Erythroblast (primary cell): Measurements from ENCODE around the gene CFAP119.

Experiments used
- GATA1 ChIP-seq: IDR thresholded peaks from 2 replicates; pipeline ENCODE4 v1.6.1; 2011; ENCODE audit warnings: low read depth, mild to moderate bottlenecking, control low read depth, low read length, moderate library complexity
- POLR2A ChIP-seq: IDR thresholded peaks from 2 replicates; pipeline ENCODE4 v1.6.1; 2011; ENCODE audit warnings: mild to moderate bottlenecking, low read length

GRCh38 chr16:30762991-30763725 lies 1.3 kb upstream of the CFAP119 start:
- TF ChIP-seq POLR2A (no peak), GATA1 (no peak)
